EH (cell line): ENCODE data around the gene LRRC3.

Source experiments
- DNase-seq: peaks from one replicate; pipeline ENCODE4 v3.0.0-alpha.2; 2015; ENCODE audit warnings: low read depth

LRRC3 gene

GRCh38 chr21:44423941-44424607 is 31.2 kb upstream of the LRRC3 start:
- no peak for DNase-seq

- DNase-seq, result no peak
Measured at GRCh38 chr21:44424608-44425306, 30.6 kb upstream of the LRRC3 start.

- no peak for DNase-seq
Measured at GRCh38 chr21:44425307-44425894, 29.9 kb upstream of the LRRC3 start.

GRCh38 chr21:44425895-44426662 is 29.2 kb upstream of the LRRC3 start:
- DNase-seq, result no peak

GRCh38 chr21:44426663-44427191 is 28.6 kb upstream of the LRRC3 start:
- DNase-seq, result no peak

GRCh38 chr21:44427241-44428120 is 27.8 kb upstream of the LRRC3 start:
- DNase-seq, result no peak

- no peak for DNase-seq
Measured at GRCh38 chr21:44428281-44428960, 26.9 kb upstream of the LRRC3 start.

GRCh38 chr21:44429894-44430293 is 25.4 kb upstream of the LRRC3 start:
- no peak for DNase-seq

GRCh38 chr21:44431300-44431699 is 24.0 kb upstream of the LRRC3 start:
- no peak for DNase-seq

GRCh38 chr21:44432841-44433790 is 22.2 kb upstream of the LRRC3 start:
- DNase-seq, result no peak

- DNase-seq, result no peak
Measured at GRCh38 chr21:44433791-44434567, 21.3 kb upstream of the LRRC3 start.

GRCh38 chr21:44434568-44434925 is 20.8 kb upstream of the LRRC3 start:
- DNase-seq, result no peak

GRCh38 chr21:44434936-44435635 is 20.2 kb upstream of the LRRC3 start:
- no peak for DNase-seq

- no peak for DNase-seq
Measured at GRCh38 chr21:44436111-44436611, 19.1 kb upstream of the LRRC3 start.

GRCh38 chr21:44436958-44437357 is 18.4 kb upstream of the LRRC3 start:
- DNase-seq, result no peak

- no peak for DNase-seq
Measured at GRCh38 chr21:44437371-44437695, 18.0 kb upstream of the LRRC3 start.

- no peak for DNase-seq
Measured at GRCh38 chr21:44437696-44438431, 17.4 kb upstream of the LRRC3 start.
